ENCODE results near the gene PACRG. TPM values are rescaled to one million over a fixed set of nuclear protein-coding genes. Genes with fewer than 3 reads are reported as not detected.

The PACRG gene
- total RNA-seq, 1 experiment from 2014 or later, result 0.26 TPM

DNA sequence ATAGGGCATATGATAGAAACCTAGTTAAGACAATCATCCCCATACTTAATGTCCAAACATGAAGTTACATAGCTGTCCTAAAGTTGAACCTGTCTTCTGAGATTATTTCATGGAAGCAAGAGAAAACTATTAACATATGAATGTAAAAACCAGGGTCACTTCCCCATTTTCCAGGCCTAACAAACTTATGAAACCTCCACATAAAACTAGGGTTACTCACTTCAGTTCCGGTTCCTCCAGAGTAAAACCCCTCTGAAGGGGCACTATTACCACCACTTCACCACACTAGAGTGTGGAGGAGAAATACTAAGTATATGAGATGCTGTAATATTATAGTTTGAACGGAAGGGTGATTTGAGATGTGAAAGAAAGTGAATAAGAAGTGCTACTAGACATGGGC is 15.1 kb upstream of the PACRG start:
- Histone ChIP-seq H3K23me2 (ENCODE audit: insufficient read length, low read depth, low read length, poor library complexity, severe bottlenecking) (no peaks in the 10 kb centered on the region), H2BK12ac (ENCODE audit: insufficient read length, low read depth, low read length) (no peak overlapping the region), H4K5ac (ENCODE audit: insufficient read length, low read depth, low read length) (no peak overlapping the region), H3K18ac (ENCODE audit: insufficient read length, low read depth, low read length) (no peak overlapping the region), H3K27me3 (ENCODE audit: insufficient read depth, low read length) (no peaks in the 10 kb centered on the region), H3K79me1 (ENCODE audit: insufficient read depth, low read depth, low read length, poor library complexity, severe bottlenecking) (no peaks in the 10 kb centered on the region), H3K79me2 (ENCODE audit: insufficient read depth, low read length) (no peaks in the 10 kb centered on the region), H3K23ac (ENCODE audit: insufficient read length, low read depth, low read length) (no peak overlapping the region), H3K4me2 (ENCODE audit: insufficient read depth, insufficient read length, low read length) (no peak overlapping the region), H2AFZ (ENCODE audit: low read length) (no peak overlapping the region), H3K56ac (ENCODE audit: insufficient read length, low read depth, low read length) (no peak overlapping the region), H2BK5ac (ENCODE audit: insufficient read length, low read length) (no peak overlapping the region), H3K9ac (ENCODE audit: extremely low read depth, insufficient read length, low read length) (no peak overlapping the region), H3K4me1 (ENCODE audit: insufficient read depth, low read length) (no peaks in the 10 kb centered on the region), H4K8ac (replicated peaks; ENCODE audit: insufficient read length, low read depth, low read length) (no peak overlapping the region), H3T11ph (ENCODE audit: low read length) (no peak overlapping the region), H4K91ac (ENCODE audit: insufficient read length, low read depth, low read length) (no peak overlapping the region), H2BK15ac (ENCODE audit: low read depth, low read length) (no peak overlapping the region), H3K9me3 (ENCODE audit: control insufficient read depth, low read depth, low read length) (no peaks in the 10 kb centered on the region), H4K20me1 (ENCODE audit: control insufficient read depth, insufficient read depth, insufficient read length) (no peaks in the 10 kb centered on the region), H3K14ac (ENCODE audit: insufficient read depth, low read length) (no peak overlapping the region), H3K27ac (ENCODE audit: insufficient read length, low read depth, low read length) (no peak overlapping the region), H2BK20ac (ENCODE audit: low read depth, low read length, poor library complexity, severe bottlenecking) (no peak overlapping the region), H2BK120ac (ENCODE audit: low read depth, low read length, poor library complexity, severe bottlenecking) (no peak overlapping the region), H2AK5ac (ENCODE audit: insufficient read length, low read length) (no peak overlapping the region), H3K4ac (ENCODE audit: low read depth, low read length) (no peak overlapping the region)
- Mint-ChIP-seq H3K27me3 (ENCODE audit: low read depth) (no peaks in the 10 kb centered on the region), H3K27ac (no peak overlapping the region), H3K4me1 (peaks cover 13 to 14% of the 10 kb centered on the region in 2 experiments), H3K4me3 (no peak overlapping the region), H3K36me3 (ENCODE audit: insufficient read depth in 1 of 3, low read depth in 3 of 3) (peaks cover 0 to 18% (median 2%) of the 10 kb centered on the region in 3 experiments; a peak in 4 of 7 replicates), H3K9me3 (peaks cover 9% of the 10 kb centered on the region in 2 experiments; a peak in 4 of 5 replicates)
- TF ChIP-seq, protein P1, sequence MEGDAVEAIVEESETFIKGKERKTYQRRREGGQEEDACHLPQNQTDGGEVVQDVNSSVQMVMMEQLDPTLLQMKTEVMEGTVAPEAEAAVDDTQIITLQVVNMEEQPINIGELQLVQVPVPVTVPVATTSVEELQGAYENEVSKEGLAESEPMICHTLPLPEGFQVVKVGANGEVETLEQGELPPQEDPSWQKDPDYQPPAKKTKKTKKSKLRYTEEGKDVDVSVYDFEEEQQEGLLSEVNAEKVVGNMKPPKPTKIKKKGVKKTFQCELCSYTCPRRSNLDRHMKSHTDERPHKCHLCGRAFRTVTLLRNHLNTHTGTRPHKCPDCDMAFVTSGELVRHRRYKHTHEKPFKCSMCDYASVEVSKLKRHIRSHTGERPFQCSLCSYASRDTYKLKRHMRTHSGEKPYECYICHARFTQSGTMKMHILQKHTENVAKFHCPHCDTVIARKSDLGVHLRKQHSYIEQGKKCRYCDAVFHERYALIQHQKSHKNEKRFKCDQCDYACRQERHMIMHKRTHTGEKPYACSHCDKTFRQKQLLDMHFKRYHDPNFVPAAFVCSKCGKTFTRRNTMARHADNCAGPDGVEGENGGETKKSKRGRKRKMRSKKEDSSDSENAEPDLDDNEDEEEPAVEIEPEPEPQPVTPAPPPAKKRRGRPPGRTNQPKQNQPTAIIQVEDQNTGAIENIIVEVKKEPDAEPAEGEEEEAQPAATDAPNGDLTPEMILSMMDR (conservative IDR thresholded peaks at IDR 0.05), result no peak
- 100% methylated on average over 1 of the region's 2 CpGs for WGBS (ENCODE audit: extremely low coverage, insufficient read length, low lambda C conversion rate)
- no peak for DNase-seq
